Measurements from ENCODE around the gene LPIN3. TPM values are rescaled to one million over a fixed set of nuclear protein-coding genes. Genes with fewer than 3 reads are reported as not detected.

Gene LPIN3
- under 1 TPM; 0.77 to 0.97 TPM for total RNA-seq

GRCh38 chr20:41340327-41341055 is at the start of gene LPIN3:
LPIN3 (plus strand) TSS chr20:41340821; CDS start chr20:41345804, 4,983 bp downstream.
- peak within 1 kb of the TSS; percentile 63 for H3K4me3 Mint-ChIP-seq
- peaks cover 7% of the 10 kb centered on the region for H3K27me3 Mint-ChIP-seq
- H3K4me1 Mint-ChIP-seq (ENCODE audit: low read depth): peaks cover 5% of the 10 kb centered on the region
- intact Hi-C loops (cut with micrococcal nuclease): loop anchor here (1.0 to 5.0 kb wide), 6 partner anchors 23 to 372 kb away; partner anchors contain the start of gene ZHX3
- H3K9me3 Mint-ChIP-seq: no peaks in the 10 kb centered on the region
- ChIA-PET POLR2A (no interaction called here), CTCF (interaction anchor here (0.7 to 6.5 kb wide), 15 partner anchors 11 to 374 kb away, joined by 3 to 95 read pairs (median 5); partner anchors contain the start of gene PLCG1)
- DNase-seq: peak; percentile 77
- no peak within 1 kb of the TSS for H3K27ac Mint-ChIP-seq
- H3K36me3 Mint-ChIP-seq: no peaks in the 10 kb centered on the region

GRCh38 chr20:41293269-41294037 is 47.2 kb upstream of the LPIN3 start:
- POLR2A ChIA-PET: no interaction called here
- CTCF ChIA-PET: interaction anchor here (0.8 kb wide), 1 partner anchor 47 kb away, joined by 3 read pairs; the partner anchor contains the start of gene LPIN3
- Mint-ChIP-seq H3K4me1 (ENCODE audit: low read depth) (no peaks in the 10 kb centered on the region), H3K9me3 (no peaks in the 10 kb centered on the region), H3K27ac (no peak overlapping the region), H3K4me3 (no peak overlapping the region), H3K36me3 (no peaks in the 10 kb centered on the region), H3K27me3 (no peaks in the 10 kb centered on the region)
- intact Hi-C loops (cut with micrococcal nuclease): no loop called here
- DNase-seq: no peak

- Mint-ChIP-seq H3K9me3 (no peaks in the 10 kb centered on the region), H3K4me1 (ENCODE audit: low read depth) (no peaks in the 10 kb centered on the region), H3K27ac (no peak overlapping the region), H3K27me3 (no peaks in the 10 kb centered on the region), H3K4me3 (no peak overlapping the region), H3K36me3 (no peaks in the 10 kb centered on the region)
- DNase-seq: no peak
- ChIA-PET CTCF (no interaction called here), POLR2A (no interaction called here)
- intact Hi-C loops (cut with micrococcal nuclease): no loop called here
Observed at GRCh38 chr20:41299899-41300298, 40.7 kb upstream of the LPIN3 start.

- POLR2A ChIA-PET: no interaction called here
- Mint-ChIP-seq H3K27ac (no peak overlapping the region), H3K4me1 (ENCODE audit: low read depth) (no peaks in the 10 kb centered on the region), H3K9me3 (no peaks in the 10 kb centered on the region), H3K4me3 (no peak overlapping the region), H3K27me3 (no peaks in the 10 kb centered on the region), H3K36me3 (no peaks in the 10 kb centered on the region)
- CTCF ChIA-PET: no interaction called here
- intact Hi-C loops (cut with micrococcal nuclease): no loop called here
- DNase-seq: no peak
Observed at GRCh38 chr20:41300383-41300782, 40.2 kb upstream of the LPIN3 start.

- no peak overlapping the region for H3K27ac Mint-ChIP-seq
- no peaks in the 10 kb centered on the region for H3K36me3 Mint-ChIP-seq
- intact Hi-C loops (cut with micrococcal nuclease): no loop called here
- POLR2A ChIA-PET: no interaction called here
- H3K9me3 Mint-ChIP-seq: no peaks in the 10 kb centered on the region
- CTCF ChIA-PET: no interaction called here
- no peak overlapping the region for H3K4me3 Mint-ChIP-seq
- DNase-seq: no peak
- no peaks in the 10 kb centered on the region for H3K4me1 Mint-ChIP-seq (ENCODE audit: low read depth)
- H3K27me3 Mint-ChIP-seq: no peaks in the 10 kb centered on the region
Observed at GRCh38 chr20:41300886-41301285, 39.7 kb upstream of the LPIN3 start.

- Mint-ChIP-seq H3K36me3 (no peaks in the 10 kb centered on the region), H3K27ac (no peak overlapping the region), H3K9me3 (no peaks in the 10 kb centered on the region), H3K27me3 (no peaks in the 10 kb centered on the region), H3K4me1 (ENCODE audit: low read depth) (no peaks in the 10 kb centered on the region), H3K4me3 (no peak overlapping the region)
- intact Hi-C loops (cut with micrococcal nuclease): no loop called here
- POLR2A ChIA-PET: interaction anchor here (0.5 kb wide), 1 partner anchor 131 kb away, joined by 3 read pairs; no protein-coding TSS in a partner anchor
- CTCF ChIA-PET: interaction anchor here (1.4 kb wide), 1 partner anchor 131 kb away, joined by 3 read pairs; no protein-coding TSS in a partner anchor
- DNase-seq: no peak
Observed at GRCh38 chr20:41304002-41304401, 36.6 kb upstream of the LPIN3 start.

- CTCF ChIA-PET: interaction anchor here (1.4 kb wide), 1 partner anchor 132 kb away, joined by 3 read pairs; no protein-coding TSS in a partner anchor
- Mint-ChIP-seq H3K27ac (no peak overlapping the region), H3K36me3 (no peaks in the 10 kb centered on the region), H3K27me3 (no peaks in the 10 kb centered on the region), H3K4me1 (ENCODE audit: low read depth) (no peaks in the 10 kb centered on the region), H3K4me3 (no peak overlapping the region), H3K9me3 (no peaks in the 10 kb centered on the region)
- intact Hi-C loops (cut with micrococcal nuclease): no loop called here
- POLR2A ChIA-PET: no interaction called here
- no peak for DNase-seq
Observed at GRCh38 chr20:41304424-41305079, 36.1 kb upstream of the LPIN3 start.

GRCh38 chr20:41306061-41306727 is 34.4 kb upstream of the LPIN3 start:
- no peak overlapping the region for H3K27ac Mint-ChIP-seq
- H3K4me3 Mint-ChIP-seq: no peak overlapping the region
- no peaks in the 10 kb centered on the region for H3K9me3 Mint-ChIP-seq
- H3K4me1 Mint-ChIP-seq (ENCODE audit: low read depth): no peaks in the 10 kb centered on the region
- CTCF ChIA-PET: no interaction called here
- DNase-seq: no peak
- no peaks in the 10 kb centered on the region for H3K27me3 Mint-ChIP-seq
- H3K36me3 Mint-ChIP-seq: no peaks in the 10 kb centered on the region
- intact Hi-C loops (cut with micrococcal nuclease): no loop called here
- POLR2A ChIA-PET: no interaction called here

- Mint-ChIP-seq H3K27me3 (no peaks in the 10 kb centered on the region), H3K9me3 (no peaks in the 10 kb centered on the region), H3K4me1 (ENCODE audit: low read depth) (no peaks in the 10 kb centered on the region), H3K4me3 (no peak overlapping the region), H3K27ac (no peak overlapping the region), H3K36me3 (no peaks in the 10 kb centered on the region)
- intact Hi-C loops (cut with micrococcal nuclease): no loop called here
- DNase-seq: no peak
- ChIA-PET POLR2A (no interaction called here), CTCF (interaction anchor here (0.6 kb wide), 2 partner anchors 33 to 134 kb away, joined by 3 read pairs; no protein-coding TSS in a partner anchor)
Observed at GRCh38 chr20:41307021-41307420, 33.6 kb upstream of the LPIN3 start.

- no peaks in the 10 kb centered on the region for H3K36me3 Mint-ChIP-seq
- DNase-seq: no peak
- CTCF ChIA-PET: interaction anchor here (0.8 kb wide), 2 partner anchors 31 kb away, joined by 3 read pairs; no protein-coding TSS in a partner anchor
- H3K9me3 Mint-ChIP-seq: no peaks in the 10 kb centered on the region
- H3K27me3 Mint-ChIP-seq: no peaks in the 10 kb centered on the region
- H3K27ac Mint-ChIP-seq: no peak overlapping the region
- no peaks in the 10 kb centered on the region for H3K4me1 Mint-ChIP-seq (ENCODE audit: low read depth)
- POLR2A ChIA-PET: no interaction called here
- no peak overlapping the region for H3K4me3 Mint-ChIP-seq
- intact Hi-C loops (cut with micrococcal nuclease): no loop called here
Observed at GRCh38 chr20:41308290-41308711, 32.3 kb upstream of the LPIN3 start.

GRCh38 chr20:41308726-41309413 is 31.8 kb upstream of the LPIN3 start:
- no peaks in the 10 kb centered on the region for H3K9me3 Mint-ChIP-seq
- H3K4me3 Mint-ChIP-seq: no peak overlapping the region
- intact Hi-C loops (cut with micrococcal nuclease): no loop called here
- ChIA-PET CTCF (interaction anchor here (0.8 kb wide), 1 partner anchor 31 kb away, joined by 3 read pairs; no protein-coding TSS in a partner anchor), POLR2A (no interaction called here)
- H3K4me1 Mint-ChIP-seq (ENCODE audit: low read depth): peaks cover under 1% of the 10 kb centered on the region
- H3K27ac Mint-ChIP-seq: no peak overlapping the region
- no peaks in the 10 kb centered on the region for H3K27me3 Mint-ChIP-seq
- DNase-seq: no peak
- H3K36me3 Mint-ChIP-seq: no peaks in the 10 kb centered on the region

Measured in activated CD4-positive, alpha-beta memory T cell treated with anti-CD3 and anti-CD28 coated beads for 36 hours (primary cell).